SK-N-DZ (cell line): ENCODE results near the gene SLC8A3.

Source experiments
- DNase-seq: peaks from one replicate; pipeline ENCODE4 v3.0.0-alpha.2; 2015; ENCODE audit warnings: low spot score

SLC8A3 gene

GRCh38 chr14:69999261-69999674 lies 189.5 kb downstream of the SLC8A3 start:
- no peak for DNase-seq

GRCh38 chr14:69997849-69998248 lies 190.9 kb downstream of the SLC8A3 start:
- DNase-seq = no peak

GRCh38 chr14:69996216-69996615 lies 192.5 kb downstream of the SLC8A3 start:
- no peak for DNase-seq
